ENCODE data around the gene ZNF444.

Gene ZNF444

DNA sequence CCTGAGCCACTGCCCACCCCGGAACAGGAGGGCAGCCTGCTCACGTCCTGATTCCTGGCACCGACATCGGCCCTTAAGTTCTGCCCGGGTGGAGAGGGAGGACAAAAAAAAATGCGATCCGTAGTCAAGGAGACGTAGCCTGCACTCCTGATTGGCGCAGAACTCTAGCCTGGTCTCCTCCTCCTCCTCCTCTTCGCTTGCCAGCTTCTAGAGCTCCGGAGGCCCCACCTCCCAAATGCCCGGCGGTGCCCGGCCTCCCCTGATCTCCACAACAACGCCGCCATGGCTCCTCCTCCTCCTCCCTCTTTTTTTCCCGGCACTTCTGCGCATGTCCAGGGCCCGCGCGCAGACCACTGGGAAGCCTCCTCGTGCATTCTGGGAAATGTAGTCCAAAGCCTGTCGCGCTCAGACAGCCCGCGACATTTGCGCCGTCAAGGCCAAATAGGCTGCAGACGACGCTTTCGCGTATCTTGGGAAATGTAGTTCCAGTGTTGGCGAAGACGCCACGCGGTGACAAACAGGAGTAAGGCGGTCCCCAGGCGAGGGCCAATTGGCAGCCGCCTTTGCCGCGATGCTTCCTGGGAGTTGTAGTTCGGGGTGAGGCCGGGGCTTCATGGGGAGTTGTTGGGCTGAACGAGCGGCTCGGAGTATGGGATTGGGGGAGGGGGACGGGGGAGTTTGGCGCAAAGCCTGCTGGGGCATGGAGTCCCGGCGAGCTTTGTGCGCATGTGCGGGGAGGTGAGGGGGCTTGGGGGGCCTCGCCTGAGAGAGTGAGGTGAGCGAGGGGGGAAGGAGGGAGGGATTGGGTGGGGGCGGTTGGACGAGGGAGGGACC lies at the start of gene ZNF444:
TSS of gene ZNF444 (plus strand) at position 705 of the 834 bp plus-strand sequence. CDS start 5,625 bp downstream, outside the sequence.
- Histone ChIP-seq H4K20me1 (ENCODE audit: insufficient read depth, low read length, poor library complexity, severe bottlenecking) (peaks cover 23% of the 10 kb centered on the region), H3K9ac (ENCODE audit: low read depth, low read length, poor library complexity, severe bottlenecking) (peak within 1 kb of the TSS; percentile 77), H3K9me2 (replicated peaks; ENCODE audit: low read depth, low read length) (no peaks in the 10 kb centered on the region), H2AFZ (ENCODE audit: low read length) (peak within 1 kb of the TSS; percentile 85), H3K4me3 (ENCODE audit: low read length, poor library complexity, severe bottlenecking) (peak within 1 kb of the TSS; percentile 85), H3K4me1 (ENCODE audit: insufficient read depth, low read length, poor library complexity, severe bottlenecking) (peaks cover 39% of the 10 kb centered on the region), H3F3A (ENCODE audit: low read depth) (peaks cover 3% of the 10 kb centered on the region; the same call in 1 of the 2 replicates), H3K9me3 (ENCODE audit: insufficient read depth, low read depth, low read length) (no peaks in the 10 kb centered on the region), H3K27me3 (ENCODE audit: insufficient read depth, low read length, poor library complexity, severe bottlenecking) (no peaks in the 10 kb centered on the region), H3K79me2 (ENCODE audit: insufficient read depth, low read length) (peaks cover 36% of the 10 kb centered on the region), H3K4me2 (ENCODE audit: low read depth, low read length, poor library complexity, severe bottlenecking) (peak within 1 kb of the TSS; percentile 98), H3K36me3 (ENCODE audit: insufficient read depth, low read length) (no peaks in the 10 kb centered on the region)
- no peak for TF ChIP-seq EZH2phosphoT487 (IDR thresholded peaks at IDR 0.05; ENCODE audit: borderline replicate concordance)
- no peak for TF ChIP-seq CTCF (conservative IDR thresholded peaks at IDR 0.05; ENCODE audit: low read length)

DNA sequence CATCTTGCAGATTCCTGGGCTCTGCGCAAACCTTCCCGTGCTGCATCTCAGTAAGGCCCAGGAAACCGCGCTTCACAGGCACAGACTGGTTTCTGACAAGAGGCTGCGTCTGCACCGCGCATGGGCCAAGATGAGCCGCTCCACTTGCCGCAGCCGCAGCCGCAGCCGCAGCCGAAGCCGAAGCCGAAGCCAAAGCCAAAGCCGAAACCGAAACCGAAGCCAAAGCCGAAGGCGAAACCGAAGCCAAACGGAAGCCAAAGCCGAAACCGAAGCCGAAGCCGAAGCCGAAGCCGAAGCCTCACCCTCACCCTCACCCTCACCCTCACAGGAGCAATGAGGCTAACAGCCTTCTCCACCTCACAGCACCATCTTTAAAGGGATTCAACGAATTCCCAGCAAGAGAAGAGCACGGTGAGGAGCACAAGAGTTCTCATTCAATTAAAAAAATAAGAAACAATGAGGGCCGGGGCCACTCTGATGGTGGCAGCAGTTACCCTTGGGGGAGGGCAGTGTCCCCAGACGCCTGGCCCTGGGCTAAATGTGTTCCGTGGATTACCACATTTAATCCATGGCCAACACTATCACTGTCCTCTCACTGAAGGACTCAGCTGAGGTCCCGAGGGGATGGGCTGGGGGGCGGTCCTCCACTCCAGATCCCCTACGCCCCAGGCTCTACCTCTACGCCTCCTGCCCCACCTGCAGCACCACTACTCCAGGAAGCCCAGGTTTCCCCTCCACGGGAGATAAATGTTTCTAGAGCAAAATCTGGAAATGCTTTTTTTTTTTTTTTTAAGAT lies 49.1 kb upstream of the ZNF444 start:
- H3K4me3 ChIP-seq (ENCODE audit: low read length, poor library complexity, severe bottlenecking) = no peak overlapping the region
- H3K27me3 ChIP-seq (ENCODE audit: insufficient read depth, low read length, poor library complexity, severe bottlenecking) = no peaks in the 10 kb centered on the region
- H3K9ac ChIP-seq (ENCODE audit: low read depth, low read length, poor library complexity, severe bottlenecking) = no peak overlapping the region
- peaks cover 18% of the 10 kb centered on the region for H4K20me1 ChIP-seq (ENCODE audit: insufficient read depth, low read length, poor library complexity, severe bottlenecking)
- TF ChIP-seq CTCF (conservative IDR thresholded peaks at IDR 0.05; ENCODE audit: low read length) = no peak
- TF ChIP-seq EZH2phosphoT487 (IDR thresholded peaks at IDR 0.05; ENCODE audit: borderline replicate concordance) = no peak
- no peaks in the 10 kb centered on the region for H3F3A ChIP-seq (ENCODE audit: low read depth)
- peaks cover 14% of the 10 kb centered on the region; the same call in 1 of the 2 replicates for H3K36me3 ChIP-seq (ENCODE audit: insufficient read depth, low read length)
- H3K9me2 ChIP-seq (replicated peaks; ENCODE audit: low read depth, low read length) = no peaks in the 10 kb centered on the region
- H3K4me1 ChIP-seq (ENCODE audit: insufficient read depth, low read length, poor library complexity, severe bottlenecking) = no peaks in the 10 kb centered on the region
- no peak overlapping the region for H2AFZ ChIP-seq (ENCODE audit: low read length)
- H3K4me2 ChIP-seq (ENCODE audit: low read depth, low read length, poor library complexity, severe bottlenecking) = no peak overlapping the region
- H3K9me3 ChIP-seq (ENCODE audit: insufficient read depth, low read depth, low read length) = no peaks in the 10 kb centered on the region
- H3K79me2 ChIP-seq (ENCODE audit: insufficient read depth, low read length) = peaks cover 17% of the 10 kb centered on the region; the same call in 1 of the 2 replicates

DNA sequence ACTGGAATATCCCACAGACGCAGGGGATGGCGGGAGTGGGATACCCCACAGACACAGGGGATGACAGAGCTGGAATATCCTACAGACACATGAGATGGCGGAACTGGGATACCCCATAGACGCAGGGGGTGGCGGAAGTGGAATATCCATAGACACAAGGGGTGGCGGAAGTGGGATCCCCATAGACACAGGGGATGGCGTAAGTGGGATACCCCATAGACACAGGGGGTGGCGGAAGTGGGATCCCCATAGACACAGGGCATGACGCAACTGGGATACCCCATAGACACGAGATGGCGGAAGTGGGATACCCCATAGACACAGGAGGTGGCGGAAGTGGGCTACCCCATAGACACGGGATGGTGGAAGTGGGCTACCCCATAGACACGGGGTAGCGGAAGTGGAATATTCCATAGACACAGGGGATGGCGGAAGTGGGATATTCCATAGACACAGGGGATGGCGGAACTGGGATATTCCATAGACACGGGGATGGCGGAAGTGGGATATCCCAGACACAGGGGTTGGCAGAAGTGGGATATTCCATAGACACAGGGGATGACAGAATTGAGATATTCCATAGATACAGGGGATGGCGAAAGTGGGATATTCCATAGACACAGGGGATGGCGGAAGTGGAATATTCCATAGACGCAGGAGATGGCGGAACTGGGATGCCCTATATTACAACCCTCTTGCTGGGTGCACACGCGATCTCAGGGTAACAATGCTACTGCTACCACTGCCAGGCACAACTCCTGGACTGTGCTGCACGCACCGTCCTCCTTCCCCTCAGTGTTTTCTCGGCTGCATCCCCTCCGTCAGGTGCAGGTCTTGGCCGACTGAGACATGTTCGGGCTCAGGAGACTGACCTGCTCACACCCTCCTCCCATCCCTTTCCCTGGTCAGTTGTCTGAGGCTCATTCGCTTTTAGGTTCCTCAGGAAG lies 48.1 kb upstream of the ZNF444 start:
- H3K9me3 ChIP-seq (ENCODE audit: insufficient read depth, low read depth, low read length) = no peaks in the 10 kb centered on the region
- no peak overlapping the region for H3K9ac ChIP-seq (ENCODE audit: low read depth, low read length, poor library complexity, severe bottlenecking)
- H3K27me3 ChIP-seq (ENCODE audit: insufficient read depth, low read length, poor library complexity, severe bottlenecking) = no peaks in the 10 kb centered on the region
- no peak for TF ChIP-seq EZH2phosphoT487 (IDR thresholded peaks at IDR 0.05; ENCODE audit: borderline replicate concordance)
- no peak for TF ChIP-seq CTCF (conservative IDR thresholded peaks at IDR 0.05; ENCODE audit: low read length)
- no peak overlapping the region for H3K4me3 ChIP-seq (ENCODE audit: low read length, poor library complexity, severe bottlenecking)
- H3K4me2 ChIP-seq (ENCODE audit: low read depth, low read length, poor library complexity, severe bottlenecking) = no peak overlapping the region
- peaks cover 18% of the 10 kb centered on the region; the same call in 1 of the 2 replicates for H3K36me3 ChIP-seq (ENCODE audit: insufficient read depth, low read length)
- no peaks in the 10 kb centered on the region for H3K4me1 ChIP-seq (ENCODE audit: insufficient read depth, low read length, poor library complexity, severe bottlenecking)
- H2AFZ ChIP-seq (ENCODE audit: low read length) = no peak overlapping the region
- H3F3A ChIP-seq (ENCODE audit: low read depth) = no peaks in the 10 kb centered on the region
- H3K9me2 ChIP-seq (replicated peaks; ENCODE audit: low read depth, low read length) = no peaks in the 10 kb centered on the region
- H4K20me1 ChIP-seq (ENCODE audit: insufficient read depth, low read length, poor library complexity, severe bottlenecking) = peaks cover 18% of the 10 kb centered on the region
- peaks cover 17% of the 10 kb centered on the region; the same call in 1 of the 2 replicates for H3K79me2 ChIP-seq (ENCODE audit: insufficient read depth, low read length)
